ENCODE measurements around the gene COL23A1. TPM values are rescaled to one million over a fixed set of nuclear protein-coding genes. Genes with fewer than 3 reads are reported as not detected.

COL23A1 gene
- total RNA-seq, 1 experiment from 2014 or later = not detected

- H3K27ac ChIP-seq (ENCODE audit: low read length) = no peak overlapping the region
- no peak overlapping the region for H3K4me2 ChIP-seq (ENCODE audit: low read length)
- no peak overlapping the region for H3K4me3 ChIP-seq (ENCODE audit: low read length)
- DNase-seq (no peak), ATAC-seq (no peak)
- H3K79me2 ChIP-seq (ENCODE audit: low read length) = no peaks in the 10 kb centered on the region
- no peaks in the 10 kb centered on the region for H3K9me3 ChIP-seq (ENCODE audit: low read length)
- H4K20me1 ChIP-seq (ENCODE audit: low read length) = no peaks in the 10 kb centered on the region
- H3K36me3 ChIP-seq (ENCODE audit: low read depth, low read length) = no peaks in the 10 kb centered on the region
- H3F3A ChIP-seq (ENCODE audit: low read length, unreplicated experiment) = no peaks in the 10 kb centered on the region
- H2AFZ ChIP-seq (ENCODE audit: low read length) = no peak overlapping the region
- TF ChIP-seq EZH2 (IDR thresholded peaks at IDR 0.05; ENCODE audit: low read length, unreplicated experiment) (no peak), EZH2phosphoT487 (IDR thresholded peaks at IDR 0.05; ENCODE audit: borderline replicate concordance, low read length) (no peak), CTCF (conservative IDR thresholded peaks at IDR 0.05; ENCODE audit: low read depth, low read length) (no peak)
- peaks cover 16% of the 10 kb centered on the region for H3K27me3 ChIP-seq (ENCODE audit: low read length)
- POLR2A ChIA-PET (ENCODE audit: unreplicated experiment) = no interaction called here
- CTCF ChIA-PET = no interaction called here
- no peaks in the 10 kb centered on the region for H3K9me2 ChIP-seq (replicated peaks; ENCODE audit: low read length)
- H3K9ac ChIP-seq (ENCODE audit: low read length) = no peak overlapping the region
- no TSS peak for BruUV-seq (replicated peaks)
- peaks cover 12% of the 10 kb centered on the region; the same call in 1 of the 2 replicates for H3K4me1 ChIP-seq (ENCODE audit: insufficient read depth, low read length)
- intact Hi-C loops (cut with micrococcal nuclease) = no loop called here
Measured at GRCh38 chr5:178327446-178327845, 262.7 kb downstream of the COL23A1 start.

GRCh38 chr5:178326374-178326715, 263.8 kb downstream of the COL23A1 start:
- H4K20me1 ChIP-seq (ENCODE audit: low read length) = no peaks in the 10 kb centered on the region
- no peak overlapping the region for H2AFZ ChIP-seq (ENCODE audit: low read length)
- CTCF ChIA-PET = no interaction called here
- no peak overlapping the region for H3K4me2 ChIP-seq (ENCODE audit: low read length)
- TF ChIP-seq EZH2 (IDR thresholded peaks at IDR 0.05; ENCODE audit: low read length, unreplicated experiment) (no peak), EZH2phosphoT487 (IDR thresholded peaks at IDR 0.05; ENCODE audit: borderline replicate concordance, low read length) (no peak), CTCF (conservative IDR thresholded peaks at IDR 0.05; ENCODE audit: low read depth, low read length) (no peak)
- intact Hi-C loops (cut with micrococcal nuclease) = no loop called here
- no peaks in the 10 kb centered on the region for H3K9me2 ChIP-seq (replicated peaks; ENCODE audit: low read length)
- H3K79me2 ChIP-seq (ENCODE audit: low read length) = no peaks in the 10 kb centered on the region
- POLR2A ChIA-PET (ENCODE audit: unreplicated experiment) = no interaction called here
- ATAC-seq = no peak
- no peak for DNase-seq
- H3K27me3 ChIP-seq (ENCODE audit: low read length) = peaks cover 16% of the 10 kb centered on the region
- H3K36me3 ChIP-seq (ENCODE audit: low read depth, low read length) = no peaks in the 10 kb centered on the region
- no peaks in the 10 kb centered on the region for H3K9me3 ChIP-seq (ENCODE audit: low read length)
- peaks cover 5% of the 10 kb centered on the region; the same call in 1 of the 2 replicates for H3K4me1 ChIP-seq (ENCODE audit: insufficient read depth, low read length)
- no peaks in the 10 kb centered on the region for H3F3A ChIP-seq (ENCODE audit: low read length, unreplicated experiment)
- no peak overlapping the region for H3K27ac ChIP-seq (ENCODE audit: low read length)
- BruUV-seq (replicated peaks) = no TSS peak
- no peak overlapping the region for H3K4me3 ChIP-seq (ENCODE audit: low read length)
- no peak overlapping the region for H3K9ac ChIP-seq (ENCODE audit: low read length)

- TF ChIP-seq EZH2phosphoT487 (IDR thresholded peaks at IDR 0.05; ENCODE audit: borderline replicate concordance, low read length) (no peak), CTCF (conservative IDR thresholded peaks at IDR 0.05; ENCODE audit: low read depth, low read length) (no peak), EZH2 (IDR thresholded peaks at IDR 0.05; ENCODE audit: low read length, unreplicated experiment) (no peak)
- no peak overlapping the region for H3K4me3 ChIP-seq (ENCODE audit: low read length)
- ChIA-PET POLR2A (ENCODE audit: unreplicated experiment) (no interaction called here), CTCF (no interaction called here)
- no peak overlapping the region for H2AFZ ChIP-seq (ENCODE audit: low read length)
- H3K9me2 ChIP-seq (replicated peaks; ENCODE audit: low read length) = no peaks in the 10 kb centered on the region
- H4K20me1 ChIP-seq (ENCODE audit: low read length) = no peaks in the 10 kb centered on the region
- intact Hi-C loops (cut with micrococcal nuclease) = no loop called here
- H3K27ac ChIP-seq (ENCODE audit: low read length) = no peak overlapping the region
- H3K27me3 ChIP-seq (ENCODE audit: low read length) = peaks cover 16% of the 10 kb centered on the region
- no peaks in the 10 kb centered on the region for H3K36me3 ChIP-seq (ENCODE audit: low read depth, low read length)
- no peaks in the 10 kb centered on the region for H3F3A ChIP-seq (ENCODE audit: low read length, unreplicated experiment)
- ATAC-seq = no peak
- DNase-seq = no peak
- no peaks in the 10 kb centered on the region for H3K79me2 ChIP-seq (ENCODE audit: low read length)
- H3K9ac ChIP-seq (ENCODE audit: low read length) = no peak overlapping the region
- no TSS peak for BruUV-seq (replicated peaks)
- no peak overlapping the region for H3K4me2 ChIP-seq (ENCODE audit: low read length)
- no peaks in the 10 kb centered on the region for H3K9me3 ChIP-seq (ENCODE audit: low read length)
- H3K4me1 ChIP-seq (ENCODE audit: insufficient read depth, low read length) = no peaks in the 10 kb centered on the region
Measured at GRCh38 chr5:178325679-178326373, 264.4 kb downstream of the COL23A1 start.

All from PC-3 (cell line).